ENCODE measurements around the gene PTGFRN.

- TF ChIP-seq EZH2 (IDR thresholded peaks at IDR 0.05; ENCODE audit: borderline replicate concordance, low read length) (no peak), CTCF (conservative IDR thresholded peaks at IDR 0.05 in 1 of 2, IDR thresholded peaks at IDR 0.05 in 1 of 2; ENCODE audit: extremely low read depth in 1 of 2, insufficient read depth in 1 of 2, low read depth in 1 of 2, low read length in 2 of 2) (no peak)
Measured at GRCh38 chr1:116907351-116907750, 2.4 kb upstream of the PTGFRN start.
